Endothelial cell of umbilical vein (primary cell): ENCODE measurements around the gene TBC1D23. TPM values are rescaled to one million over a fixed set of nuclear protein-coding genes. Genes with fewer than 3 reads are reported as not detected.

ENCODE experiments used
- BruUV-seq: library from RNA; stranded (reverse); fragments of 400-500 nt; replicated peaks from 2 replicates; lab custom pipeline; 2021; lab: Mats Ljungman, UMichigan
- CTCF ChIA-PET: fragments of 300-600, 350-600 bp; sonication (Branson Sonifier 250); formaldehyde crosslinking; loops from one replicate; lab custom pipeline; 2021; ENCODE audit warnings: antibody characterized with exemption, inconsistent platforms; lab: Charles Lee
- POLR2A ChIA-PET: fragments of 300-600, 350-600 bp; sonication (Branson Sonifier 250); formaldehyde crosslinking; loops from one replicate; lab custom pipeline; 2021; ENCODE audit warnings: antibody characterized with exemption, inconsistent platforms; lab: Charles Lee
- DNase-seq: peaks from one replicate; pipeline ENCODE4 v3.0.0-alpha.2; 2011; ENCODE audit warnings: low read depth, low spot score
- FAIRE-seq: peaks from 2 replicates; lab custom pipeline; 2011; peaks lifted over from hg19 to GRCh38; lab: Jason Lieb, UNC
- H2AFZ ChIP-seq: 2 replicates; pipeline ENCODE4 v1.6.0; 2012; ENCODE audit warnings: low read depth, low read length, control low read depth, inconsistent platforms
- H3K27ac ChIP-seq: 2 replicates; pipeline ENCODE4 v1.5.1; 2011; ENCODE audit warnings: low read depth, mild to moderate bottlenecking, control low read depth, low read length, moderate library complexity; ENCODE audit not compliant: insufficient read depth
- H3K27me3 ChIP-seq, 2 experiments: 2 replicates each; pipeline versions ENCODE4 v1.6.0 to v1.6.1; 2011; ENCODE audit warnings: low read length in 2 of 2, mixed read lengths in 1 of 2; ENCODE audit not compliant: control insufficient read depth in 2 of 2, insufficient read depth in 2 of 2
- H3K36me3 ChIP-seq, 2 experiments: 2 replicates in 1 of 2; 3 replicates in 1 of 2; pipeline ENCODE4 v1.5.1; 2011; ENCODE audit warnings: low read length in 2 of 2, mild to moderate bottlenecking in 1 of 2, moderate library complexity in 1 of 2; ENCODE audit not compliant: control insufficient read depth in 2 of 2, insufficient read depth in 2 of 2; ENCODE audit errors: extremely low read depth in 1 of 2
- H3K4me1 ChIP-seq: 3 replicates; pipeline ENCODE4 v1.5.1; 2011; ENCODE audit warnings: mild to moderate bottlenecking, low read length; ENCODE audit not compliant: control insufficient read depth, insufficient read depth; ENCODE audit errors: extremely low read depth
- H3K4me2 ChIP-seq: 2 replicates; pipeline ENCODE4 v1.6.1; 2011; ENCODE audit warnings: low read length, control low read depth, mixed read lengths; ENCODE audit not compliant: insufficient read depth
- H3K4me3 ChIP-seq, 3 experiments: fragments of 200-600 bp in 1 of 3; sonication (generic), shearing (Covaris generic) in 1 of 3; replicated peaks in 1 of 3; 2 replicates each; pipeline ENCODE4 v1.5.1; 2011 to 2016; ENCODE audit warnings: control low read depth in 3 of 3, low read length in 3 of 3, mild to moderate bottlenecking in 2 of 3, inconsistent platforms in 1 of 3, low read depth in 1 of 3, moderate library complexity in 1 of 3; ENCODE audit not compliant: insufficient read depth in 1 of 3
- H3K79me2 ChIP-seq: 2 replicates; pipeline ENCODE4 v1.6.0; 2012; ENCODE audit warnings: low read length, inconsistent platforms; ENCODE audit not compliant: control insufficient read depth, insufficient read depth
- H3K9ac ChIP-seq: replicated peaks from 2 replicates; pipeline ENCODE3; 2011; ENCODE audit warnings: low read length, control low read depth; ENCODE audit not compliant: insufficient read depth; ENCODE audit errors: extremely low read depth
- H3K9me1 ChIP-seq: replicated peaks from 3 replicates; pipeline ENCODE4 v1.6.0; 2011; ENCODE audit warnings: mild to moderate bottlenecking, low read length; ENCODE audit not compliant: control insufficient read depth, insufficient read depth; ENCODE audit errors: extremely low read depth
- H3K9me3 ChIP-seq: replicated peaks from 2 replicates; pipeline ENCODE4 v1.5.1; 2012; ENCODE audit warnings: low read length, inconsistent platforms; ENCODE audit not compliant: control insufficient read depth, insufficient read depth
- H4K20me1 ChIP-seq: replicated peaks from 2 replicates; pipeline ENCODE3; 2011; ENCODE audit warnings: mild to moderate bottlenecking, low read length; ENCODE audit not compliant: control insufficient read depth, insufficient read depth; ENCODE audit errors: extremely low read depth
- CTCF ChIP-seq, 2 donors: IDR thresholded peaks; 1 replicate in 1 of 2; 2 replicates in 1 of 2; pipeline ENCODE4 v1.5.1; 2011; ENCODE audit warnings: low read length in 2 of 2, mild to moderate bottlenecking in 2 of 2, moderate library complexity in 2 of 2, control low read depth in 1 of 2, inconsistent platforms in 1 of 2, low read depth in 1 of 2; ENCODE audit not compliant: insufficient read depth in 1 of 2; ENCODE audit errors: extremely low read depth in 1 of 2
- GATA2 ChIP-seq: IDR thresholded peaks from 2 replicates; pipeline ENCODE4 v1.7.0; 2011; ENCODE audit warnings: low read depth, mild to moderate bottlenecking, moderate library complexity, mixed read lengths, low read length; ENCODE audit not compliant: insufficient read length, insufficient read depth
- JUN ChIP-seq: IDR thresholded peaks from 2 replicates; pipeline ENCODE4 v1.6.1; 2011; ENCODE audit warnings: borderline replicate concordance, low read depth; ENCODE audit not compliant: insufficient read length, insufficient read depth
- MAX ChIP-seq: IDR thresholded peaks from 2 replicates; pipeline ENCODE4 v1.6.1; 2011; ENCODE audit not compliant: insufficient read depth, insufficient read length
- POLR2AphosphoS5 ChIP-seq: IDR thresholded peaks from 2 replicates; pipeline ENCODE4 v1.6.1; 2012; ENCODE audit warnings: low read depth, mild to moderate bottlenecking, control low read depth, low read length, moderate library complexity; ENCODE audit not compliant: insufficient read depth
- dilution Hi-C: fragments of 300-500 bp; cut with MboI; formaldehyde crosslinking; loops from one replicate; pipeline ENCODE4 v1.15.0; 2019; ENCODE audit warnings: low sequenced_read_pairs; ENCODE audit not compliant: extremely low pct_ligation_motif_present
- intact Hi-C: fragments of 100-400 bp; cut with micrococcal nuclease; formaldehyde crosslinking; loops from one replicate; pipeline ENCODE4 v1.10.0; 2022
- polyA plus RNA-seq, 4 experiments: library from polyadenylated mRNA; depleted of rRNA in 3 of 4; stranded (reverse) in 3 of 4; unstranded in 1 of 4; fragments of >200 nt; gene quantifications; 2 replicates each; pipeline versions ENCODE4 v1.2.1 to v1.2.3, GENCODE V29; 2011 to 2012; ENCODE audit warnings: missing spikeins in 1 of 4
- total RNA-seq: library from RNA; stranded (reverse); gene quantifications from 2 replicates; pipeline ENCODE4 v1.2.3, GENCODE V29; 2021

Gene TBC1D23
- total and polyA plus RNA-seq, 2 donors (not counting 3 experiments of a cell fraction or from before 2014, with no cell fraction given): 10.3 to 34.8 TPM

- intact Hi-C loops: loop anchor here (5.0 kb wide), 2 partner anchors 95 to 245 kb away; no protein-coding TSS in a partner anchor
- no peaks in the 10 kb centered on the region for H3K79me2 ChIP-seq
These were observed 8.8 kb upstream of the TBC1D23 start for GRCh38 chr3:100252001-100252400.

More at GRCh38 chr3:100252001-100252400, 8.8 kb upstream of the TBC1D23 start:
- DNase-seq: no peak
- no peak for TF ChIP-seq GATA2
- no peak for TF ChIP-seq CTCF (IDR thresholded peaks at IDR 0.05; ENCODE audit: extremely low read depth in 1 of 2, insufficient read depth in 1 of 2, low read depth in 1 of 2, low read length in 2 of 2)
- no peak for TF ChIP-seq JUN
- no peak for TF ChIP-seq POLR2AphosphoS5
- TF ChIP-seq MAX: no peak
- BruUV-seq: no TSS peak
- Histone ChIP-seq H3K4me1 (no peaks in the 10 kb centered on the region), H2AFZ (no peak overlapping the region), H3K4me2 (no peak overlapping the region), H3K27me3 (no peaks in the 10 kb centered on the region), H4K20me1 (no peaks in the 10 kb centered on the region), H3K9ac (no peak overlapping the region), H3K9me1 (no peaks in the 10 kb centered on the region), H3K4me3 (no peak overlapping the region), H3K36me3 (no peaks in the 10 kb centered on the region), H3K27ac (no peak overlapping the region), H3K9me3 (no peaks in the 10 kb centered on the region)
- ChIA-PET POLR2A (no interaction called here), CTCF (interaction anchor here (1.3 kb wide), 2 partner anchors 409 to 420 kb away, joined by 4 to 7 read pairs; no protein-coding TSS in a partner anchor)
- no peak for FAIRE-seq
- dilution Hi-C loops: no loop called here
